DND-41 (cell line): ENCODE results near the gene SNX32.

Experiments used
- CTCF ChIP-seq: IDR thresholded peaks from 2 replicates; pipeline ENCODE4 v1.5.1; 2012; ENCODE audit warnings: borderline replicate concordance, low read length, moderate library complexity, mild to moderate bottlenecking; ENCODE audit not compliant: poor library complexity, severe bottlenecking; ENCODE audit errors: extremely low read depth
- EZH2 ChIP-seq: IDR thresholded peaks from 3 replicates; pipeline ENCODE4 v1.6.1; 2012; ENCODE audit warnings: borderline replicate concordance, low read depth, mild to moderate bottlenecking, moderate library complexity, low read length, inconsistent platforms; ENCODE audit not compliant: severe bottlenecking

GRCh38 chr11:65894034-65894591 is 60.4 kb downstream of the SNX32 start:
- TF ChIP-seq CTCF: no peak
- no peak for TF ChIP-seq EZH2
